Common myeloid progenitor, CD34-positive (primary cell): Measurements from ENCODE around the gene GSG1L.

Source experiments
- CTCF ChIA-PET: fragments of 350-600 bp; sonication (Branson Sonifier 250); formaldehyde crosslinking; loops from one replicate; lab custom pipeline; 2021; ENCODE audit warnings: antibody characterized with exemption; lab: Charles Lee
- POLR2A ChIA-PET: fragments of 350-600 bp; sonication (Branson Sonifier 250); formaldehyde crosslinking; loops from one replicate; lab custom pipeline; 2021; ENCODE audit warnings: antibody characterized with exemption; lab: Charles Lee
- DNase-seq, 3 donors: peaks; one replicate each; pipeline versions ENCODE4 v3.0.0 to v3.0.0-alpha.2; 2013
- H3K27ac ChIP-seq, 2 experiments: 1 replicate in 1 of 2; 2 replicates in 1 of 2; pipeline ENCODE4 v1.7.0; 2013; ENCODE audit warnings: inconsistent platforms in 2 of 2, low read length in 2 of 2, mild to moderate bottlenecking in 2 of 2, low read depth in 1 of 2, moderate library complexity in 1 of 2; ENCODE audit not compliant: severe bottlenecking in 2 of 2, insufficient read depth in 1 of 2, poor library complexity in 1 of 2
- H3K27me3 ChIP-seq, 5 experiments: replicated peaks in 2 of 5; 1 replicate in 3 of 5; 2 replicates in 2 of 5; pipeline versions ENCODE4 v1.6.1 to v1.7.0; 2013; ENCODE audit warnings: low read length in 4 of 5, mild to moderate bottlenecking in 2 of 5, moderate library complexity in 2 of 5, inconsistent platforms in 1 of 5; ENCODE audit not compliant: insufficient read depth in 5 of 5, control insufficient read depth in 4 of 5
- H3K36me3 ChIP-seq, 4 experiments: 1 replicate in 2 of 4; 2 replicates in 2 of 4; pipeline versions ENCODE4 v1.6.1 to v1.7.0; 2013; ENCODE audit warnings: low read length in 3 of 4, control low read depth in 1 of 4, mild to moderate bottlenecking in 1 of 4; ENCODE audit not compliant: control insufficient read depth in 4 of 4, insufficient read depth in 4 of 4
- H3K4me1 ChIP-seq, 4 experiments: 1 replicate in 3 of 4; 2 replicates in 1 of 4; pipeline versions ENCODE4 v1.6.1 to v1.7.1; 2013; ENCODE audit warnings: low read length in 3 of 4, mild to moderate bottlenecking in 3 of 4, control low read depth in 1 of 4, inconsistent platforms in 1 of 4, moderate library complexity in 1 of 4; ENCODE audit not compliant: control insufficient read depth in 4 of 4, insufficient read depth in 4 of 4; ENCODE audit errors: control extremely low read depth in 1 of 4
- H3K4me3 ChIP-seq, 7 experiments: 1 replicate in 4 of 7; 2 replicates in 3 of 7; pipeline versions ENCODE4 v1.5.1 to v1.7.0; 2013; ENCODE audit warnings: mild to moderate bottlenecking in 7 of 7, low read length in 6 of 7, moderate library complexity in 6 of 7, inconsistent platforms in 2 of 7, low read depth in 2 of 7, control low read depth in 1 of 7; ENCODE audit not compliant: insufficient read depth in 4 of 7, control insufficient read depth in 1 of 7; ENCODE audit errors: extremely low read depth in 1 of 7
- H3K9me3 ChIP-seq, 5 experiments: 1 replicate in 4 of 5; 2 replicates in 1 of 5; pipeline versions ENCODE4 v1.6.1 to v1.7.1; 2013; ENCODE audit warnings: low read length in 4 of 5, mild to moderate bottlenecking in 2 of 5, inconsistent platforms in 1 of 5, low read depth in 1 of 5, moderate library complexity in 1 of 5; ENCODE audit not compliant: control insufficient read depth in 4 of 5, insufficient read depth in 2 of 5; ENCODE audit errors: control extremely low read depth in 1 of 5
- WGBS: methylation state at CpG from one replicate; pipeline ENCODE4 v1.1.5; 2013; ENCODE audit not compliant: insufficient coverage; 5-methylcytosine and 5-hydroxymethylcytosine counted together

GSG1L gene

GRCh38 chr16:27977966-27978365 is 85.5 kb downstream of the GSG1L start:
- no peak overlapping the region for H3K27ac ChIP-seq
- H3K27me3 ChIP-seq = peaks cover 0 to 5% (median 2%) of the 10 kb centered on the region in 5 experiments
- ChIA-PET CTCF (interaction anchor here (1.4 kb wide), 1 partner anchor 87 kb away, joined by 5 read pairs; no protein-coding TSS in a partner anchor), POLR2A (interaction anchor here (0.6 kb wide), 1 partner anchor 74 kb away, joined by 3 read pairs; no protein-coding TSS in a partner anchor)
- H3K4me3 ChIP-seq = no peak overlapping the region
- DNase-seq = no peak
- peaks cover 0 to 4% (median 0%) of the 10 kb centered on the region in 5 experiments for H3K9me3 ChIP-seq
- H3K4me1 ChIP-seq = no peaks in the 10 kb centered on the region
- no peaks in the 10 kb centered on the region for H3K36me3 ChIP-seq
- 94% methylated on average over 6 of the region's 7 CpGs for WGBS

DNA sequence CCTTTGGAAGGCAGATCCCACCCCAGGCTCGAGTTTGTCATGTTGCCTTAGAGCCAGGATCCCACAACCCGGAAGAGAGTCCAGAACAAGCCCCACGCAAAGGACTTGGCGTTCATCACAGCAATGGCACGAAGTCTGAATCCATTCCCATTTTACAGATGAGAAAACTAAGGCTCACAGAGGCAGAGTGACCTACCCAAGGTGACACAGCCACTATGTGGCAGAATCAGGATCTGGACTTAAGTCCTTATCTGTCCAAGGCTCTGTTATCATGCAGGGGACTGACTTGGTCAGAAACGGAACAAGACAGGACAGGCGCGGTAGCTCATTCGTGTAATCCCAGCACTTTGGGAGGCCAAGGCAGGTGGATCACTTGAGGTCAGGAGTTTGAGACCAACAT is 86.5 kb downstream of the GSG1L start:
- H3K36me3 ChIP-seq = no peaks in the 10 kb centered on the region
- ChIA-PET CTCF (interaction anchor here (1.4 kb wide), 1 partner anchor 88 kb away, joined by 5 read pairs; no protein-coding TSS in a partner anchor), POLR2A (no interaction called here)
- no peak overlapping the region for H3K27ac ChIP-seq
- WGBS = 95% methylated on average over 9 of the region's 9 CpGs
- no peaks in the 10 kb centered on the region for H3K4me1 ChIP-seq
- H3K27me3 ChIP-seq = peaks cover 0 to 5% (median 2%) of the 10 kb centered on the region in 5 experiments
- no peak overlapping the region for H3K4me3 ChIP-seq
- no peak for DNase-seq
- no peaks in the 10 kb centered on the region for H3K9me3 ChIP-seq

GRCh38 chr16:27974896-27975540 is 88.5 kb downstream of the GSG1L start:
- POLR2A ChIA-PET = no interaction called here
- CTCF ChIA-PET = no interaction called here
- no peak for DNase-seq

DNA sequence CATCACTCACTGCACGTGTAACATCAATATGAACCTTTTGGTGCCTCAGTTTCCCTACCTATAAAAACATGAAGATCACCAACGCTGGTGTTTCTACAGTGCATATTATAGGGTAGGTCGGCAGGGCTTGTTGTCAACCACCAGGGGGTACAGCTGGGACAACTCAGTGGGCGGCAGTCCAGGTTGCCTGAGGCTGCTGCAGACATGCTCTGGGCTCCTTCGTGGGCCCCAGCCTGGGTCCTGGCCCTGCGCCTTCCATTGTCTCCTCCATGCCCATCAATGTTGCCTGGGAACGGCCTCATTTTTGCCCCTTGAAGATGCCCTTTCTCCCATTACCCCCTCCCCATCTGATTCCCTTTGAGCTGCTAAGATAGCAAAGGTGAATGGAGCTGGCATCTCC is 89.8 kb downstream of the GSG1L start:
- Histone ChIP-seq H3K9me3 (peaks cover 0 to 3% (median 0%) of the 10 kb centered on the region in 5 experiments), H3K36me3 (no peaks in the 10 kb centered on the region), H3K4me1 (no peaks in the 10 kb centered on the region), H3K4me3 (no peak overlapping the region), H3K27ac (no peak overlapping the region), H3K27me3 (peaks cover 0 to 3% (median 0%) of the 10 kb centered on the region in 5 experiments)
- 64% methylated on average over 4 of the region's 7 CpGs for WGBS
- ChIA-PET CTCF (interaction anchor here (0.6 to 3.3 kb wide), 6 partner anchors 18 to 255 kb away, joined by 3 to 44 read pairs (median 4); no protein-coding TSS in a partner anchor), POLR2A (no interaction called here)
- peak in 2 of 3 donors; percentile 28 to 29 for DNase-seq

More at GRCh38 chr16:27974896-27975540, 88.5 kb downstream of the GSG1L start:
- H3K36me3 ChIP-seq = no peaks in the 10 kb centered on the region
- H3K4me1 ChIP-seq = no peaks in the 10 kb centered on the region
- no peak overlapping the region for H3K27ac ChIP-seq
- H3K9me3 ChIP-seq = no peaks in the 10 kb centered on the region
- H3K27me3 ChIP-seq = peaks cover 0 to 3% (median under 1%) of the 10 kb centered on the region in 5 experiments
- H3K4me3 ChIP-seq = no peak overlapping the region
- 93% methylated on average over 10 of the region's 11 CpGs for WGBS

DNA sequence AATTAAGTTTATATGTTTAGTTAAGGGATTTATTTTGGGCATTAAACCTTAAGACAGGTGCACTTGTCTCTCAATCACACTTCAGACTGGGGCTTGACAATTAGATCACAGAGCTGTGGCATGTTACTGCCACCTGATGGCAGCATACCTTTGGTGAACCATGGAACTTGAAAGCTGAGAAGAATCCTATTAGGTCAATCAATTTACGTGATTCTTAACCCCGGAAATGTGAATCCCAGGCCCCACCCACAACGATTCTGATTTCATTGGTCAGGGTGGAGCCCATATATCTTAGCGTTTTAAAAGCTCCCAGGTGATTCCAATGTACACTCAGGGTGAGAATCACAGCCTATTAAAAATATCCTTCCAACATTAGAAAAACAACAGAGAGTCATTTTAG is 91.0 kb downstream of the GSG1L start:
- Histone ChIP-seq H3K9me3 (peaks cover 0 to 3% (median 0%) of the 10 kb centered on the region in 5 experiments), H3K27me3 (peaks cover 0 to 3% (median 0%) of the 10 kb centered on the region in 5 experiments), H3K27ac (no peak overlapping the region), H3K36me3 (no peaks in the 10 kb centered on the region), H3K4me3 (no peak overlapping the region), H3K4me1 (no peaks in the 10 kb centered on the region)
- ChIA-PET CTCF (interaction anchor here (0.9 to 3.3 kb wide), 13 partner anchors 13 to 256 kb away, joined by 3 to 44 read pairs (median 4); no protein-coding TSS in a partner anchor), POLR2A (no interaction called here)
- DNase-seq = peak; percentile 39 to 54 (median 46)
- 0% methylated on average over 4 of the region's 4 CpGs for WGBS

DNA sequence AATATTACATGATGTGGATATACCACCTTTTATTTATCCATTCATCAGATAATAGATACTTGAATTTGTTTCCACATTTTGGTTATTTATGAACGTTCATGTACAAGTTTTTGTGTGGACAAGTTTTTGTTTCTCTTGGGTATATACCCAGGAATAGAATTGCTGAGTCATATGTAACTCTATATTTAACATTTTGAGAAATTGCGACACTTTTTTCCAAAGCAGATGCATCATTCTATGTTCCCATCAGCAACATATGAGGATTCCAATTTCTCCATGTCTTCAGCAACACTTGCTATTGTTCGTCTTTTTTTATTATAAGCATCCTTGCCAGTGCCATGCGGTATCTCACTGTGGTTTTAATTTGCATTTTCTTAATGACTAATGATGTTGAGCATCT is 93.9 kb downstream of the GSG1L start:
- WGBS = 14% methylated on average over 1 of the region's 4 CpGs
- H3K36me3 ChIP-seq = no peaks in the 10 kb centered on the region
- DNase-seq = no peak
- ChIA-PET CTCF (interaction anchor here (1.4 kb wide), 1 partner anchor 102 kb away, joined by 3 read pairs; no protein-coding TSS in a partner anchor), POLR2A (no interaction called here)
- H3K4me1 ChIP-seq = no peaks in the 10 kb centered on the region
- peaks cover 0 to 3% (median 0%) of the 10 kb centered on the region in 5 experiments for H3K9me3 ChIP-seq
- H3K27ac ChIP-seq = no peak overlapping the region
- H3K27me3 ChIP-seq = peaks cover 0 to 2% (median 0%) of the 10 kb centered on the region in 5 experiments
- no peak overlapping the region for H3K4me3 ChIP-seq

DNA sequence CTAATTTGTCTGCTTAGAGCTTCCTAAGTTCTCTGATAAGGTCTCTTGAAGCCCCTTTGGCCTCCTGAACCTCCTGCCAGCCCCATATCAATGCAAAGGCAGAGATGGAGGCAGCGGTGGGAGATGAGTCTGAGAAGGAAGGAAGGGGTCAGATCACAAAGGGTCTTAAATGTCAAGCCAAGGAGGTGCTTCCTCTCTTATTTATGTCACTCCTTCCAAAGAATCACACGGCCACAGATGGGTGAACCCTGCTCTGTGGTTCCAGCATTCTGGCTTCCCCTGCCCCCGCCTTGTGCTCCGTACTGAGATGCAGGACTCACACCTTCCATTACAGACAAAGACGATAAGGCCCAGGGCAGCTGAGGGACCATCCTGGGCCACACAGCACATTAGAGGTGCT is 96.3 kb downstream of the GSG1L start:
- Histone ChIP-seq H3K27ac (no peak overlapping the region), H3K27me3 (no peaks in the 10 kb centered on the region), H3K36me3 (no peaks in the 10 kb centered on the region), H3K4me3 (no peak overlapping the region), H3K9me3 (peaks cover 0 to 3% (median 0%) of the 10 kb centered on the region in 5 experiments), H3K4me1 (no peaks in the 10 kb centered on the region)
- no peak for DNase-seq
- CTCF ChIA-PET = interaction anchor here (0.8 kb wide), 1 partner anchor 14 kb away, joined by 3 read pairs; no protein-coding TSS in a partner anchor
- 100% methylated on average over 1 of the region's 5 CpGs for WGBS
- POLR2A ChIA-PET = no interaction called here
